ENCODE data around the gene OR4X2.

- no peak for TF ChIP-seq EP300 (IDR thresholded peaks at IDR 0.05)
- no peak for TF ChIP-seq CTCF (IDR thresholded peaks at IDR 0.05)
- TF ChIP-seq POLR2AphosphoS5 (IDR thresholded peaks at IDR 0.05), result no peak
Measured at GRCh38 chr11:48248902-48249301, 4.0 kb downstream of the OR4X2 start.
